Activated CD4-positive, alpha-beta T cell treated with anti-CD3 and anti-CD28 coated beads for 1 hour (primary cell): ENCODE measurements around the gene ZYG11B.
"Not testable (repeated sequence)": the region's sequence is repeated elsewhere in the genome, so short reads cannot be mapped to it uniquely, and the experiment has no call there.

Source experiments
- DNase-seq: peaks from one replicate; pipeline ENCODE4 v3.0.0-alpha.2; 2020

ZYG11B gene

GRCh38 chr1:52759908-52760307 lies 33.7 kb downstream of the ZYG11B start:
- DNase-seq: no peak

- no peak for DNase-seq
Observed at GRCh38 chr1:52767596-52768280, 41.5 kb downstream of the ZYG11B start.

- DNase-seq: no peak
Observed at GRCh38 chr1:52769346-52770033, 43.2 kb downstream of the ZYG11B start.

GRCh38 chr1:52771384-52771783 lies 45.1 kb downstream of the ZYG11B start:
- no peak for DNase-seq

- no peak for DNase-seq
Observed at GRCh38 chr1:52786148-52786547, 59.9 kb downstream of the ZYG11B start.

GRCh38 chr1:52790429-52790828 lies 64.2 kb downstream of the ZYG11B start:
- not testable (repeated sequence) for DNase-seq

GRCh38 chr1:52792036-52792435 lies 65.8 kb downstream of the ZYG11B start:
- no peak for DNase-seq

- DNase-seq: not testable (repeated sequence)
Observed at GRCh38 chr1:52793717-52794116, 67.5 kb downstream of the ZYG11B start.

- no peak for DNase-seq
Observed at GRCh38 chr1:52795464-52795863, 69.2 kb downstream of the ZYG11B start.

GRCh38 chr1:52798331-52798730 lies 72.1 kb downstream of the ZYG11B start:
- no peak for DNase-seq

- no peak for DNase-seq
Observed at GRCh38 chr1:52801011-52801410, 74.8 kb downstream of the ZYG11B start.

GRCh38 chr1:52804083-52804482 lies 77.8 kb downstream of the ZYG11B start:
- not testable (repeated sequence) for DNase-seq

GRCh38 chr1:52814465-52814864 lies 88.2 kb downstream of the ZYG11B start:
- no peak for DNase-seq

GRCh38 chr1:52820830-52821229 lies 94.6 kb downstream of the ZYG11B start:
- DNase-seq: not testable (repeated sequence)

GRCh38 chr1:52825868-52826267 lies 99.6 kb downstream of the ZYG11B start:
- DNase-seq: no peak

- no peak for DNase-seq
Observed at GRCh38 chr1:52834798-52835197, 108.5 kb downstream of the ZYG11B start.

- DNase-seq: no peak
Observed at GRCh38 chr1:52836035-52836434, 109.8 kb downstream of the ZYG11B start.

GRCh38 chr1:52839175-52839574 lies 112.9 kb downstream of the ZYG11B start:
- not testable (repeated sequence) for DNase-seq

- peak; percentile 50 for DNase-seq
Observed at GRCh38 chr1:52842643-52843310, 116.5 kb downstream of the ZYG11B start, which contains the start of gene ZYG11A. ZYG11A (plus strand) TSS chr1:52842760; CDS start chr1:52842884, 124 bp downstream.

- not testable (repeated sequence) for DNase-seq
Observed at GRCh38 chr1:52845119-52845518, 118.9 kb downstream of the ZYG11B start.

GRCh38 chr1:52848423-52848822 lies 122.2 kb downstream of the ZYG11B start:
- DNase-seq: no peak

GRCh38 chr1:52850951-52851350 lies 124.7 kb downstream of the ZYG11B start:
- no peak for DNase-seq

- DNase-seq: no peak
Observed at GRCh38 chr1:52852854-52853253, 126.6 kb downstream of the ZYG11B start.

GRCh38 chr1:52855584-52855983 lies 129.3 kb downstream of the ZYG11B start:
- no peak for DNase-seq
